Epidermal melanocyte (primary cell): Measurements from ENCODE around the gene COBL.

ENCODE experiments used
- DNase-seq: peaks from one replicate; pipeline ENCODE4 v3.0.0; 2011; ENCODE audit warnings: low spot score; ENCODE audit not compliant: insufficient read length

The COBL gene

DNA sequence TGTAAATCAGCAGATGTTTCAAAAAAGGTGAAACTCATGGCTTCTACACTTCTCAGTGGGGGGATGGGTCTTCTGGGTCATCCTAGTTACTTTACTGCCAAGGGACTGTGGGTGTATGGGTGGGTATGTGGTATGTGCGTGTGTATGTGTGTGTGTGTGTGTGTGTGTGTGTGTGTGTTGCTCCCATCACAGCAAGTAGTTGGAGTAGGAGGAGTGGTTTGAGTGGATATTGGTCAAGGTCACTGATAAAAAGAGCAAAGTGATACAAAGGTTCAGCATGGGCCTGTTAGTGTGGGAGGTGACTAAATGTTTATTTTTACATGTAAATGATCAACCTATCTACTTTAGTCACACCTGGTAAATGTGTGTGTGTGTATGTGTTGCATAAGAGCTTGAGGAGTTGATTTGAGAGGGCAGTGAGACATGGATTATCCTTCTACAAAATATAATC lies 11.8 kb upstream of the COBL start:
- no peak for DNase-seq

DNA sequence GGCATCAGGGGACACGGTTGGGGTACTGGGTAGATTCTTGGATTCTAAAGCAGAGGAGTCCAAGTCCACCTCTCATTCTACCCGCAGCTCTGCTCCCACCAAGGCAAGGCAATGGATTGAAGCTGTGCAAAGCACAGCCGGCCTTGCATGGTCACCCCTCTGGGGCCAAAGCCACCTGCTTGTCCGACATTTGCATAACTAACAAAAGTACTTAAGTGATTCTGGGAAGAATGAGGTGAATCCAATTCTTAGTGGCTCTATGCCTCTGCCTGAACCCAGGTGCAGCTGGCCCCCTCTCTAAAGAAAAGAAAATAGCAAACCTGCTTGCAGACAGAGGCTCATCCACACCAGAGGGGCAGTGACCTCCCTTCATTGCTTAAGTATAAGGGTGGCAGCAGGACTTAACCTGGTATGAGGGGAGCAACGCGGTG lies 10.7 kb upstream of the COBL start:
- no peak for DNase-seq

DNA sequence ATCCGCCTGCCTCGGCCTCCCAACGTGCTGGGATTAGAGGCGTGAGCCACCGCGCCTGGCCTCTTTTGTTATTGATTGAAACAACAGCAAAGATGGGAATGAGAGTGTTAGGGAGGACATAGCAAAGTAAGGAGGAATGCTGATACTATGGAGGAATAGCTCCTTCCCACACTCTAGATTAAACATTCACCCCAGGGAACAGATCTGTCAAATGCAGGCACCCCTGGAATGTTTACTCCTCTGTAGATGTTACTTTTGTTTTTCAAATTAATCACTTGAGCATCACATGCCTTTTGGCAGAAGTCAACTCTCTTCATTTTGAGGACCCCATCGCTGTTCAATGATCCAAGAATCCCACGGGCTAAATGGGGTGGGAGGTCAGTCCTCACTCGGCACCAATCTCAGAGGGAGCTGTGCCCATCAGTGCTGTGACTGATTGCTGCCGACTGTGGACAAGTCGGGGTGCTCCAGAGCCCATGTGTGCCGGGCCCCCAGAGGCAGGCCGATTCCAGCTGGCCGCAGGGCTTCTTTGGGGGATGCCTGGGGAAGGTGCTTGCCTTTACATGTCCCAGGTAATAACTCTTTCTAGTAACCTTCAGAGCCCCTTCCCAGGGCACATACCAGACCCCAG lies 10.2 kb upstream of the COBL start:
- no peak for DNase-seq

DNA sequence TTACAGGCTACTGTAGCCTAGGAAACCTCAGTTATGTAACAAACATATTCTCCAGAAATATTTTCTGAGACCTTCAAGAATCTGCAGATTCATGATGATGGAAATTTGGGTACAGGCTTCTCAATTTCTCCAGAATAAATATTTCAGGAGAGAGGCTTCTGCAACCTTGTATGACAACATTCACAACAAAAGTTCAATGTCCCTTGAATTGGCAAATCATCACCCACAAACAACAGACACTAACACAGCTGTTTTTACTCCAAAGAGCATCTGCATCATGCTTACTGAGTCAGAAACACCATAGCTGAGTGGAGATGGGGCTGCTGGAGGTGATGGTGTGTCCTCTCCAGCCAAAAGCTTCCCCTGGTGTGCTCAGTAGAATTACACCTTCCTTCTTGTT lies 9.3 kb upstream of the COBL start:
- no peak for DNase-seq

DNA sequence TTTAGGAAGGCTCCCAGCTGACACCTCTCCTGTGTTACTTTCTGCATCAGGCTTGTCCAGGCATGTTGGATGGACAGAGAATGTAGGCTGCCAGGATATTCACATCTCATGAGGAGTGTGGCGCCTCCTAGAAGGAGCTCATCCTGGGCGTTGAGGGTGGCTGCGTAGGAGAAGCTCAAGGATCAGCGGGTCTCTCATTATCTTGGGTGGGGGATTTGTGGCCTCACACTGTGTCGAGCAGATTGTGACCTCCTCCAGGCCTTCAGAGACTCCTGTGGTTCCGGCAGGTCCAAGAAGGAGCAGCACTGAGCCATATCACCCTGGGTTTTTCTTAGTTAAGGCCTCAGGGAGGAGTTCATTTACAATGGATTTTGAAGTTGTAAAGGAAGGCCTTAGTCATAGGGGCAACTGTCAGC lies 8.7 kb upstream of the COBL start:
- no peak for DNase-seq

DNA sequence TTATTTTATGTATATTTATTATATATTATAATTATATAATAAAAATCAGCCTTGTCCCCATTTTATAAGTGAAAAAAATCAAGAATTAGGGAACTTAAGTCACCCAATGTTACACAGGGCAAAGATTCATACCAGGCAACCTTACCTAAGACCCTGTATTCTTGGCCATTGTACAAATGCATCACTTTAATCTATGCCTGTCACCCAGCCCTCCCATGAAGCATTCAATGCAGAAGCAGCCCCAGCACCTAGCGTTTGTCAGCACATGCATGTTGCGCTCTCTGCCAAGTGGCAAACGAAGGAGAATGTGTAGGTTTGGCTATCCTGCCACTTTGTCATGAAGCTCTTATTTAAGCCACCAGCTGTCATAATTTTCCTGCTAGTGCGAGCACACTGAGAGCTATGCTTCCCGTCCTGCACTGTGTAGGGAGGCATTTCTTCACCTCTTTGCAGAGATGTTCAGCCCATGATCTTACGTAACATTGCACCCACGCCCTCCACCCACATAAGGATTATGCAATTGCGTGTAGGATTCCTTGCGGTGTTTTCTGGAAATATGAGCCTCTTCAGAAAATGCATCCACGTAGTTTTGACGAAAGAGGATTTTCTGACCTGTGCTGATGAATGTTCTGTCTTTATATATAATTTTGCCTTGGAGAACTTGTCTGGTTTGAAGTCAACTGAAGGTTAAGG lies 7.7 kb upstream of the COBL start:
- no peak for DNase-seq

DNA sequence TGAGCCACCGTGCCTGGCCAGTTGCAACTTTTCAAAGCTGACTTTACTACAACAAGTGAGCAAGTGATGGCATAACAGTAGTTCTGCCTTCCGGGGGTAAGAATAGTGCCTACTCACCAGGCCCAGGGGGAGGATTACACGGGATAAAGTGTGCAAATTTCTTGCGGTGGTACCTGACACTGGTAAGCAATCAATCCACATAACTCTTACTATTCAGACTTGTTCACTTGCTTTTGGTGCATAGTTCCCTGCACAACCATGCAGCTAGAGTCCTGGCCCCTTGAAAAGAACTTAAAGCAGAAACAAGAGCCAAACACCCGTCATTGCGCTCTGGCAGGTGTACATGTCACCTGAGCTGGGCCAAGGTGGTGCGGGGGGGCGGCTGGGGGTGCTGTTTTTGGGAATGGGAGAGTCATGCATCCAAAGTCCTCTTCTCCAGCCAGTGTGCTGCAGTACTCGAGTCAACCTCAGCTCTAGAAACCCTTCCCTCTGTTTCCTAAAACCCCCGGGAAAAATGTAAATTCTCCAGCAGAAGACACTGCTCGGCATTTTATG lies 5.4 kb upstream of the COBL start:
- no peak for DNase-seq

DNA sequence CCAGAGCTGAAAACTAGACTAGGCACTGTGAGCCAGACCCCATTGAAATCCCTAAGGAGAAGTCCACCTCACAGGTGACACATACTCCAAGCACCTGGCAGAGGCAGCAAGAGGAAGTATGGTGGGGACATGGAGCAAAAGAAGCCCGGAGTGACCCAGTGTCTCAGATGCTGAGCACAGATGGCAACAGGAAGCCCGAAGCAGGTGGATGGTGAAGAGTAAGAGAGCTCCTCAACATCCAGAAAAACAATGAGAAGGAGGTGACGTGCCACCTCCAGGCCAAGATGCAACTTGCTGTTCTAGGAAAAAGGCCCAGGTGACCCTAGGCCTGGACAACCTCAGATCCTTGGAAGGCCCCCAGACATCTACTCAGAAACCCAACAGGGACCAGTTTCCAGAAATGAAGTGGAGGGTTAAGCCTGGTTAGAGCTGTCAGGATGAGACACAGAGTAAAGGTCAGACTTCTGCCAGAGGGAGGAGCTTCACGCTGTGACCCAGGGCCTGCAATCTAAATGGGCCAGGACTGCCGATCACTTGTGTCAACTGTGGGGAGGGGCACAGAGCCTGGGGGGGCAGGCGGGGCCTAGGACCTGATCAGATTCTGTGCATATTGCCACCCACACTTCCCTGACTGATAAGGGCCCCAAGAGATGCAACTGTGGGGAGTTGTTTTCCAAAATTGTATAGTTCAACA lies 2.4 kb upstream of the COBL start:
- no peak for DNase-seq

DNA sequence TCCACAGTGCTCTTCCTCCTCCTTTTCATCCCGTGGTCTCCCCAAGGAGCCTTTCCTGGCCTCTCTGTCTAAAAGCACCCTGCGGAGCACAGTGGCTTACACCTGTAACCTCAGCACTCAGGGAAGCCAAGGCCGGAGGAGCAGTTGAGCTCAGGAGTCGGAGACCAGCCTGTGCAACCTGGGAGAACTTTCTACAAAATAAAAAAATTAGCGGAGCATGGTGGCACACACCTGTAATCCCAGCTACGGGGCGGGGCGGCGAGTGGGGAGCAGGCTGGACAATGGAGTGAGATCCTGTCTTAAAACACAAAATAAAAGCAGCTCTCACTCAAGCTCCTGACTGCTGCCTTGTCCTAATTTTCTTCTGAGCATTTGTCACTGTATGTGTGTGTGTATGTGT lies 1.4 kb upstream of the COBL start:
- no peak for DNase-seq

DNA sequence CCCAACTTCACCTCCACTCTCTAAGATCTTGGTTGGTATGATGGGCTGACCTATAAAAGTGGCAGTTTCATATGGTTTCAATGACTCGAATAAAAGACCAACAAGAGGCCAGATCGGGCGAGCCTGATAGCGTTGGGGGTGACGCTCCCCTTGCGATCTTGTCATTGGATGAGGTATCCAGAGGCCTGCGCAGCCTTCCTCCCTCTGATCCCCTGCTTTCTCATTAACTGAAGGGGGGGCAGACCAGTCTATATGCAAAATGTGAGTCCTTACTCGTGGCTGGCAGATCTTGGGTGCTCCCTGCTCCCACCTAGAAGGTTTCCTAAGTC lies 937 bp upstream of the COBL start:
- no peak for DNase-seq

DNA sequence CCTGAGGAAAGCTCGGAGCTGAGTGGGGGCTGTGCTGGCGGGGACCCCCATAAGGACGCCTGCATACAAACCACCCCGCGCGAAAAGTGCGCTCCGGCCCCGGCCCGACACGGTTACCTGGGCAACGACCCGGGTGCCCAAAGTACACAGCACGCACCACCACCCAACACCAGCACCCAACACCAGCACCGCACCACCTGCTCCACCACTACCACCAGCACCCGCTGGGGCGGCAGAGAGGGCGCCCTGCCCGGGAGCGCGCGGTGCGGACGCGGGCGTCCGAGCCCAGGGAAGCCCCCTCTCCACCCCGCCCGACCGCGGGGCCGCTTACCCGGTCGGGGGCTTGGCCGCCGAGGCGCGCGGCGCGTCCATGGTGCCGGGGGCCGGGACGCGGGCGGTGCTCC lies 345 bp downstream of the COBL start:
- DNase-seq, result no peak

DNA sequence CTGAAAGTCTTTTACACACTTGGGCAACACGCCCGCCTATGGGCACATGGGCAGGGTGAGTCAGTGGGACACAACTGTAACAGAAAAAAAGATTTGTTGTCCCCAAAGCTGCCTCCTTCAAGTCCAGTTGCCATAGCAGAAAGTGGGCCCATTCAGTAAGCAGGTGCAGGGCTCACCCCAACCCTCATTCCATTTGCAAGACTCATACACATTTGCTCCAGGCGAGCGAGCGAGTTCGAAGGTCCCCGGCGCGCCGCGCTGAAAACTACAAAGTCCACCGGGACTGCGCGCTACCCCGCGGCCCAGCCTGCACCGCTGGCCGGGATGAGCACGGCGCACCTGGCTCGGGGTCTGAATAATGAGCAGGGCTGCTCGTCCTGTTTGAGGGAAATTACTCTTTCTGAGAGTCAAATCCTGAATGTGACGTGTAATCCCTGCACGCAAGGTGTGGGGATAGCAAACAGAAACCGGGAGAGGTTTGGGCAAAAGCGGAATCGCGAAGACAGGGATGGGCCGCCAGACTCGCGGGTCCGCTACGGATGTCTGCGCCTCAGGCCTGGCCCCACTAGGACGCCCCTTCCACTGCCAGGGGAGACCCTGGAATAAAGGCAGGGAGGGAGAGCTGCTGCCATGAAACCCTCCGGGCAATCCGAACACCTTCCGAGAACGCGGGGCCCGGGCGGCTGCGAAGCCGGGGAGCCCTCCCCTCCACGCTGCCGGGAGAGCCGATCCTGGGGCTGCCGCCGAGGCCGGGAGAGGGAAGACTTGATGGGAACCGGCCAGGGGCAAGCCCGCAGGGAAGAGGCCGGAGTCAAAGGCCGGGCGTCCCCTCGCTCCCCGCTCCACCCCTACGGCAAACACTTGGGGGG lies 982 bp downstream of the COBL start:
- DNase-seq, result no peak

DNA sequence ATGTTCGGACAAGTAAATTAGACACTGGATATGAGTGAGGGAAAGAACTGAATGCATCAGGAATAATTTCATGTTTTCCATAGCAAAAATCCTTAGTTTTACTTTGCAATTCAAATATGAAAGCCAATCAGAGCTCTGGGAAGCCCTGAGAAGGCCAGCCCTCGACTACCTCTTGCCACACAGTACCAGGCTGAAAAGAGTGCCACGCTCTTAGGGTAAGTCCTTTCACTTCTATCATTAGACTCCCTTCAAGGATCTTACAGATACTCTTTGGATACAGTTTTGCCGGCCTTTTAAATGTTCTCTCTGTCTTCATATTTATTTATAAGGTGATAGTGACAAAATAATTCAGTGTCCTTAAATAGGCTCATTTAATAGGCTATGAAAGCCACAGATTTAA lies 1.9 kb downstream of the COBL start:
- no peak for DNase-seq

DNA sequence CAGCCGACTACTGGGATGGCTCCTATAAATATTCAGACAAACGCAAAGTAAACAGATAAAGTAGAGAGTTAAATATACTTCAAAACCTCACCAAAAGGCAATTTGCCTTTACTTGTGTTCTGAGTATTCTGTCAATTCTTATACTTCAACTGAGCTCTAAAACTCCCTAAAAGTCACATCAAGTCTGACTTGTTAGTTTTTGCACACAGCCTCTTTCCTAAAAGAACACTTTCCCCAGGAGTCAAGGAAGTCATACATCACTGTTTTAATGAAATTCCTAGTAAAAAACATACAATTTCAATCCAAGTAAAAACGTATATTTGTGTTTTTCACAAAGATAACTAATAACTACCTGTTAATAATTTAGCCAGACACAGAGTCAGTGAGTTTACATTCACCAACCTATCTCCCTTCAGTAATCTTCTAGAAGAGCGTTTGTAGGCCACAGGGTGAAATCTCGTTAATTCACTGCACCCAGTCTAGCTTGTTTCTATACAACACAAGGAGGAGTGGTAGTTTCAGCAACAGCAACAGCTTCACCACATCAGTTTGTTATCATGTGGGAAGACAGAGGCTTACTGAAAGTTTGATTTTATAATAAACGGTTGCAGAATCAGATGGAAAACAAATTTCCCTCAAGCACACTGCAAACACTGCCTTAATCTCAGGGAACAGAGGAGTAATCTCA lies 2.7 kb downstream of the COBL start:
- DNase-seq, result no peak

DNA sequence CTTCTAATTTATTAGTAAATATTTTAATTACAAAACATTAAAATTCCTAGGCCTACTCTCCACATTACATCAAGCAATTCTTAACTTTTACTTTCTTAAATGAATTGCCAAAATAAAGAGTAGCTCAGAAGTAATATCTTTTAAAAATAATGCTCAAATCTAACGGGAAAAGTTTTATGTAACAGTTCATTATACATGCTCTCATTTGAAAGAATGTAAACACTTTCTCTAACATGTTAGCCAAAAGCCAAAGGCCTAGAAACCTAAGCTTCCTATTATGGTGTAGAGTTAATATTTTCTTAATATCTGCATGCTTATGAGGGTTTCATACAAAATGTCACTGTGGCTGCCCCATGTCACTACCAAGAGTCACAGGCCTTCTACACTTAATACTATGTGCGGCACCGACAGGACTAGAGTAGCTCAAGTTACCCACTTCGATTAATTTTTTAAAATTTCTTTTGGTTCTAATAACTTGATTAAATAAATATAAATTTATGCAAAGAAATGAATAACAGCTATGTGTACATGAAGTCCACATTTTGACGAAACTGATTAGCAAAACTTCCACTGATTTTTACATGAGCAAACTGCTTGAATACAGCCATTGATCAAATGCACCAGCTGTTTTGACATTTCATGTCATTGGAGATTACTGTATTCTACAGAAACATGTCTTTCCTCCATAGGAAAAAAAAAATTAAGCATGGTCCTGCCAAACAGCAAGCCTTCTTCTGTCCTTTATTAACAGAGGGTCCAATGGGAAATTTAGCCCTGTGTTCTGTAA lies 3.5 kb downstream of the COBL start:
- DNase-seq, result no peak

DNA sequence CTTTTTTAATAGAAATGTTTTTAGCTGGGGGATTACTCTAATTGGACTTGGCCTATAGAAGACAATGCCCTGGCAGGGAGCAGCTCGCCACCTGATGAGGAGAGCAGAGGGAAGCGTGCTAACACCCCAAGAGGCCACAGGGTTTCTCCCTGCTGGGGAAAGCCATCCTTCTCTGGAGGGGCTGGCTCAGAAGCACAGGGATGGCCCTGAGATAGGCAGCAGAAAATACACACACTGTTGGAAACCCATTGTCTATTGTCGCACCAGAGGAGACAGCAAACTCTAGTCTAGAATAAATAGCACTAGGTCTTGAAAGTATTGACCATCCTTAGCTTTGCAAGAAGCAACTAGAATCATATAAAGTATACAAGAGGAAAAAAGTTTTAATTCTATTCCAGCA lies 5.4 kb downstream of the COBL start:
- no peak for DNase-seq

DNA sequence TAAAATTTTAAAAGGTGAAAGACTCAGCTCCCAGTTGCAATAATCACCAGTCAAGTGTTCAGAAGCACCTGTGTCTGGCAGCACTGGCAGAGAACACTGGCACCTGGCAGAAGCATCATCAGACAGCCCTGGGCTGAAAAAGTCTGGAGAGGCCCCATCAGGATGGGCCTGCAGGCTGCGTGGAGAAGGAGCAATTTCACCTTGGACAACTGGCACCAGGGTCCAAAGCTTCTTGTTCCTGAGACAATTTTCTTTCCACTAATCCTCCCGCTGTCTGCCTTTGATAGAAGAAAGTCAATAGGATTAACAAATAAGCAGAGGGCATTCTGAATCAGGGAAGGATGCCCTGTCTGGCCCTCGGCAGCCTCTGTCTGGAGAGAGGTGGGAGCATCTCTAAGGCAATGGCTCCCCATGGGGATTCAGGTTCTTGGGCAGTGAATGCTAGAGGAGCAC lies 6.5 kb downstream of the COBL start:
- DNase-seq, result no peak

DNA sequence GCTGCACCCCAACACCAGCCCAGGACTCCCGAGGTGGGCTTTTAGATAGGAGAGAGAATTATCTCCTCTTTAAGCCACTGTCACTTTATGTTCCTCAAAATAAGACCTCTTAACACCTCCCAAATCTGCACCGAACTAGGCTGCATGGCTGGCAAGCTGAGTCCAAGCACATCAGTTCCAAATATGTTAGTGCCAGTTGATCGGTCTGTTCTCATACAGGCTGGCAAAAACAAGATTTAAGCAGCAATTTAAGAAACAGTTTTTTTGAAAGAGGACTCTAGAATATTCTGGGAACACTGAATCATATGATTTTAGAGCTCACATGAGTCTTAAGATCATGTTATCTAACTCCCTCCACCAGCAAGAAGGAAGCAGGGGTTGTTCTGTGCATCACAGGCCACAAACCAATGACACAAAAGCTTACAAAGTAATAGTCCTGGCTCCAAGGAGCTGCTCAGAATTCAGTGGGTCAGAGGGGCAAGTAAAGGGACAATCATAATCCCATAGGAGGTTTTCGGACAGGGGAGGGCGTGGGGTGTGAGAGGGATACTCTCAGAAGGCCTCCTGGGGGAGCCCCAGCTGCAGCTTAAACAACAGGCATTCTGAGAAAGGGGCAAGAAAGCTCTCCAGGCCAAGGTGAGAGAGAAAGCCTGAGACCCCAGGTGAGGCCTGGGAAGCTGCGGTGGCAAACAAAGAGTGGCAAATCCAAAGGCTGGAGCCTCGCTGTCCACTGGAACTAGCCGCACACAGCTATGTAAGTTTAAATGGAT lies 7.1 kb downstream of the COBL start:
- no peak for DNase-seq

DNA sequence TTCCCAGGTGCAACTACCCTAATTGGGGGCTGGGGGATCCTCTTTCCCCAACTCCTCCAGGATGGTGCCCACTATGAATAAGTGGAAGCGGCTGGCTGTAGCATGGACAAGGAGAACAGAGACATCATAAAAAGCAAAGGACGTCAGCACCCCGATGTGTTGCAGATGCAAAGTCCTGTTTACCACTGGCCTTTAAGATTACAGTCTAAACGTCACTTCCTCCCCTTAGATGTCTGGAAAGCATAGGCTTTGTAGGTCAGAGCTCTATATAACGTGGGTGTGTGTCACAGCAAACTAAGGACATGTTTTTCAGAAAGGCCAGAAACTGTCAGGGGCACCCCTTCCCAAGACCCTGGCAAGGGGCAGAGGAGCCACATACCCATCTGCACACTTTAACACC lies 7.9 kb downstream of the COBL start:
- DNase-seq, result no peak
